Measurements from ENCODE around the gene PRKCZ.

Gene PRKCZ

GRCh38 chr1:2055911-2056575 lies 5.8 kb downstream of the PRKCZ start:
- no peak overlapping the region for H3K4me3 ChIP-seq (replicated peaks in 1 of 2; ENCODE audit: low read depth in 2 of 2, low read length in 2 of 2)
- no peak for TF ChIP-seq CTCF (IDR thresholded peaks at IDR 0.05; ENCODE audit: low read depth, low read length)
- DNase-seq (ENCODE audit: low read depth in 2 of 2) = no peak

GRCh38 chr1:2056955-2057590 lies 6.9 kb downstream of the PRKCZ start:
- H3K4me3 ChIP-seq (replicated peaks in 1 of 2; ENCODE audit: low read depth in 2 of 2, low read length in 2 of 2) = no peak overlapping the region
- DNase-seq (ENCODE audit: low read depth in 2 of 2) = no peak
- no peak for TF ChIP-seq CTCF (IDR thresholded peaks at IDR 0.05; ENCODE audit: low read depth, low read length)

- no peak for TF ChIP-seq CTCF (IDR thresholded peaks at IDR 0.05; ENCODE audit: low read depth, low read length)
- H3K4me3 ChIP-seq (replicated peaks in 1 of 2; ENCODE audit: low read depth in 2 of 2, low read length in 2 of 2) = no peak overlapping the region
- DNase-seq (ENCODE audit: low read depth in 2 of 2) = no peak
Observed at GRCh38 chr1:2059290-2059953, 9.2 kb downstream of the PRKCZ start.

GRCh38 chr1:2060072-2060471 lies 9.9 kb downstream of the PRKCZ start:
- no peak overlapping the region for H3K4me3 ChIP-seq (replicated peaks in 1 of 2; ENCODE audit: low read depth in 2 of 2, low read length in 2 of 2)
- no peak for DNase-seq (ENCODE audit: low read depth in 2 of 2)
- TF ChIP-seq CTCF (IDR thresholded peaks at IDR 0.05; ENCODE audit: low read depth, low read length) = no peak

- TF ChIP-seq CTCF (IDR thresholded peaks at IDR 0.05; ENCODE audit: low read depth, low read length) = no peak
- no peak for DNase-seq (ENCODE audit: low read depth in 2 of 2)
- H3K4me3 ChIP-seq (replicated peaks in 1 of 2; ENCODE audit: low read depth in 2 of 2, low read length in 2 of 2) = no peak overlapping the region
Observed at GRCh38 chr1:2060535-2060934, 10.3 kb downstream of the PRKCZ start.

- no peak for DNase-seq (ENCODE audit: low read depth in 2 of 2)
- no peak for TF ChIP-seq CTCF (IDR thresholded peaks at IDR 0.05; ENCODE audit: low read depth, low read length)
- H3K4me3 ChIP-seq (replicated peaks in 1 of 2; ENCODE audit: low read depth in 2 of 2, low read length in 2 of 2) = no peak overlapping the region
Observed at GRCh38 chr1:2061065-2061778, 11.0 kb downstream of the PRKCZ start.
